IMR-90 (cell line): ENCODE data around the gene C12orf75. TPM values are rescaled to one million over a fixed set of nuclear protein-coding genes. Genes with fewer than 3 reads are reported as not detected.

Experiments
- ATAC-seq: fragments of 200-7000 bp; cut with Tn5 transposase; 2 replicates; pipeline ENCODE4 v1.9.1; 2020; ENCODE audit warnings: low read depth, mild to moderate bottlenecking, moderate library complexity
- BruUV-seq: library from RNA; stranded (reverse); fragments of 400-500 nt; replicated peaks from 2 replicates; lab custom pipeline; 2021; lab: Mats Ljungman, UMichigan
- CTCF ChIA-PET: fragments of 300-600 bp; formaldehyde crosslinking; extraction: SDS; loops from one replicate; lab custom pipeline; 2021; ENCODE audit warnings: antibody characterized with exemption; lab: Yijun Ruan, JAX
- POLR2A ChIA-PET: fragments of 300-600 bp; sonication (Branson Sonifier 250); formaldehyde crosslinking; loops from one replicate; lab custom pipeline; 2022; ENCODE audit warnings: antibody characterized with exemption; ENCODE audit not compliant: unreplicated experiment; lab: Charles Lee
- DNase-seq: peaks from one replicate; pipeline ENCODE4 v3.0.0; 2013
- H2AFZ ChIP-seq: replicated peaks from 2 replicates; pipeline ENCODE3; 2013; ENCODE audit warnings: low read length, mild to moderate bottlenecking; ENCODE audit not compliant: poor library complexity
- H2AK5ac ChIP-seq: 2 replicates; pipeline ENCODE4 v1.6.1; 2013; ENCODE audit warnings: low read depth, low read length, inconsistent platforms
- H2AK9ac ChIP-seq: replicated peaks from 2 replicates; pipeline ENCODE3; 2013; ENCODE audit warnings: mild to moderate bottlenecking, low read depth, low read length, moderate library complexity; ENCODE audit not compliant: poor library complexity
- H2BK120ac ChIP-seq: 2 replicates; pipeline ENCODE4 v1.6.1; 2013; ENCODE audit warnings: low read depth, low read length, inconsistent platforms
- H2BK15ac ChIP-seq: 3 replicates; pipeline ENCODE4 v1.6.1; 2013; ENCODE audit warnings: low read depth, low read length, inconsistent platforms
- H2BK20ac ChIP-seq: 2 replicates; pipeline ENCODE4 v1.6.1; 2013; ENCODE audit warnings: low read depth, mild to moderate bottlenecking, inconsistent platforms, low read length, moderate library complexity
- H2BK5ac ChIP-seq: 2 replicates; pipeline ENCODE4 v1.6.1; 2013; ENCODE audit warnings: mild to moderate bottlenecking, low read depth, low read length, inconsistent platforms; ENCODE audit not compliant: poor library complexity, severe bottlenecking
- H3K14ac ChIP-seq: replicated peaks from 2 replicates; pipeline ENCODE4 v1.6.1; 2013; ENCODE audit warnings: low read depth, low read length, inconsistent platforms
- H3K18ac ChIP-seq: 2 replicates; pipeline ENCODE4 v1.6.1; 2013; ENCODE audit warnings: low read depth, low read length, control low read depth
- H3K23ac ChIP-seq: 2 replicates; pipeline ENCODE4 v1.6.1; 2013; ENCODE audit warnings: low read depth, low read length, inconsistent platforms
- H3K27ac ChIP-seq: 2 replicates; pipeline ENCODE4 v1.5.1; 2013; ENCODE audit warnings: mild to moderate bottlenecking, control low read depth, low read length; ENCODE audit not compliant: insufficient read depth
- H3K27me3 ChIP-seq: 2 replicates; pipeline ENCODE4 v1.6.1; 2013; ENCODE audit warnings: low read length; ENCODE audit not compliant: control insufficient read depth, insufficient read depth
- H3K36me3 ChIP-seq: 2 replicates; pipeline ENCODE4 v1.6.1; 2013; ENCODE audit warnings: low read length, mixed read lengths; ENCODE audit not compliant: control insufficient read depth, insufficient read depth
- H3K4ac ChIP-seq: 2 replicates; pipeline ENCODE4 v1.6.1; 2013; ENCODE audit warnings: low read depth, low read length, inconsistent platforms
- H3K4me1 ChIP-seq: 2 replicates; pipeline ENCODE4 v1.6.1; 2013; ENCODE audit warnings: low read length, mixed read lengths; ENCODE audit not compliant: control insufficient read depth, insufficient read depth
- H3K4me2 ChIP-seq: 2 replicates; pipeline ENCODE4 v1.6.1; 2013; ENCODE audit warnings: low read depth, mild to moderate bottlenecking, control low read depth, low read length, moderate library complexity
- H3K4me3 ChIP-seq: 2 replicates; pipeline ENCODE4 v1.5.1; 2013; ENCODE audit warnings: low read depth, mild to moderate bottlenecking, control low read depth, low read length, moderate library complexity; ENCODE audit not compliant: insufficient read depth
- H3K56ac ChIP-seq: 2 replicates; pipeline ENCODE4 v1.6.1; 2013; ENCODE audit warnings: low read length, inconsistent platforms; ENCODE audit not compliant: insufficient read depth; ENCODE audit errors: extremely low read depth
- H3K79me1 ChIP-seq, 2 experiments: 2 replicates each; pipeline ENCODE4 v1.6.1; 2013; ENCODE audit warnings: low read length in 2 of 2, inconsistent platforms in 1 of 2, low read depth in 1 of 2
- H3K9ac ChIP-seq: 2 replicates; pipeline ENCODE4 v1.6.1; 2013; ENCODE audit warnings: low read depth, low read length, control low read depth
- H3K9me1 ChIP-seq: 2 replicates; pipeline ENCODE4 v1.6.1; 2013; ENCODE audit warnings: low read length, inconsistent platforms; ENCODE audit not compliant: insufficient read depth
- H3K9me3 ChIP-seq: 2 replicates; pipeline ENCODE4 v1.6.1; 2013; ENCODE audit warnings: low read length; ENCODE audit not compliant: control insufficient read depth, insufficient read depth
- H4K20me1 ChIP-seq: 2 replicates; pipeline ENCODE4 v1.6.1; 2013; ENCODE audit warnings: low read length, inconsistent platforms; ENCODE audit not compliant: insufficient read depth
- H4K5ac ChIP-seq: 2 replicates; pipeline ENCODE4 v1.6.1; 2013; ENCODE audit warnings: mild to moderate bottlenecking, low read depth, low read length, control low read depth
- H4K8ac ChIP-seq, 2 experiments: 2 replicates each; pipeline ENCODE4 v1.6.1; 2013; ENCODE audit warnings: low read depth in 2 of 2, low read length in 2 of 2, control low read depth in 1 of 2, inconsistent platforms in 1 of 2
- H4K91ac ChIP-seq: 2 replicates; pipeline ENCODE4 v1.6.1; 2013; ENCODE audit warnings: low read depth, low read length, inconsistent platforms; ENCODE audit not compliant: insufficient read depth
- BHLHE40 ChIP-seq: fragments of 150-350 bp; IDR thresholded peaks from 2 replicates; pipeline ENCODE4 v1.6.1; 2016; ENCODE audit warnings: mild to moderate bottlenecking, low read depth, low read length
- CEBPB ChIP-seq: IDR thresholded peaks from 2 replicates; pipeline ENCODE4 v1.6.1; 2012; ENCODE audit warnings: low read depth, low read length, improper control_type of control experiment
- CHD1 ChIP-seq: IDR thresholded peaks from 2 replicates; pipeline ENCODE4 v1.6.1; 2012; ENCODE audit warnings: low read depth, low read length, improper control_type of control experiment
- MAFK ChIP-seq: IDR thresholded peaks from 2 replicates; pipeline ENCODE4 v1.6.1; 2012; ENCODE audit warnings: low read depth, low read length, improper control_type of control experiment
- MAZ ChIP-seq: IDR thresholded peaks from 2 replicates; pipeline ENCODE4 v1.6.1; 2012; ENCODE audit warnings: low read depth, mild to moderate bottlenecking, low read length, improper control_type of control experiment, moderate library complexity, borderline replicate concordance
- MXI1 ChIP-seq: IDR thresholded peaks from 2 replicates; pipeline ENCODE4 v1.6.1; 2012; ENCODE audit warnings: low read depth, mild to moderate bottlenecking, low read length, moderate library complexity, borderline replicate concordance
- NFE2L2 ChIP-seq: fragments of 150-350 bp; IDR thresholded peaks from 2 replicates; pipeline ENCODE4 v1.6.1; 2016; ENCODE audit warnings: low read depth, mild to moderate bottlenecking, low read length
- POLR2A ChIP-seq: IDR thresholded peaks from 2 replicates; pipeline ENCODE4 v1.6.1; 2012; ENCODE audit warnings: mild to moderate bottlenecking, low read depth, low read length
- RAD21 ChIP-seq: IDR thresholded peaks from 2 replicates; pipeline ENCODE4 v1.6.1; 2012; ENCODE audit warnings: low read length, improper control_type of control experiment
- RCOR1 ChIP-seq: IDR thresholded peaks from 2 replicates; pipeline ENCODE4 v1.6.1; 2012; ENCODE audit warnings: mild to moderate bottlenecking, low read length, improper control_type of control experiment; ENCODE audit not compliant: insufficient replicate concordance
- RFX5 ChIP-seq: IDR thresholded peaks from 2 replicates; pipeline ENCODE4 v1.8.0; 2012; ENCODE audit warnings: low read depth, mild to moderate bottlenecking, low read length, moderate library complexity
- SMC3 ChIP-seq: fragments of 150-350 bp; IDR thresholded peaks from 2 replicates; pipeline ENCODE4 v1.6.1; 2016; ENCODE audit warnings: low read depth, mild to moderate bottlenecking, antibody characterized with exemption, low read length, moderate library complexity
- WGBS, 2 experiments: methylation state at CpG; one replicate each; pipeline versions ENCODE4 v1.1.5 to v1.1.7; 2013; ENCODE audit warnings: missing lambda C conversion rate in 2 of 2; ENCODE audit not compliant: insufficient read length in 1 of 2; ENCODE audit errors: extremely low coverage in 2 of 2; 5-methylcytosine and 5-hydroxymethylcytosine counted together
- dilution Hi-C: fragments of 300-500 bp; cut with HindIII; formaldehyde crosslinking; loops from one replicate; pipeline ENCODE4 v1.14.3; 2018; ENCODE audit warnings: low sequenced_read_pairs; ENCODE audit not compliant: unreplicated experiment
- in situ Hi-C: fragments of 300-500 bp; cut with MboI; formaldehyde crosslinking; loops from 3 replicates; pipeline ENCODE4 v1.14.3; 2019; ENCODE audit warnings: low sequenced_read_pairs, inconsistent platforms, mixed read lengths
- intact Hi-C: fragments of 100-400 bp; cut with micrococcal nuclease; formaldehyde crosslinking; loops from 2 replicates; pipeline ENCODE4 v1.10.0; 2022
- polyA plus RNA-seq, 3 experiments: library from polyadenylated mRNA; depleted of rRNA; stranded (reverse); fragments of >200 nt; gene quantifications; 2 replicates each; pipeline ENCODE4 v1.2.3, GENCODE V29; 2012; ENCODE audit warnings: low replicate concordance in 1 of 3
- total RNA-seq: library from RNA; depleted of rRNA; stranded (reverse); fragments of >200 nt; gene quantifications from 2 replicates; pipeline ENCODE4 v1.2.3, GENCODE V29; 2012
- TF ChIP-seq, protein P1 (sequence below): fragments of 150-350 bp; IDR thresholded peaks from 2 replicates; pipeline ENCODE4 v1.6.1; 2016; ENCODE audit warnings: low read depth, mild to moderate bottlenecking, low read length, moderate library complexity, borderline replicate concordance
- TF ChIP-seq, protein P2 (sequence below): conservative IDR thresholded peaks from 2 replicates; pipeline ENCODE4 v1.5.1; 2012; ENCODE audit warnings: mild to moderate bottlenecking, low read depth, low read length, improper control_type of control experiment
- TF ChIP-seq, protein P3 (sequence below): fragments of 150-350 bp; IDR thresholded peaks from 2 replicates; pipeline ENCODE4 v1.6.1; 2017; ENCODE audit warnings: mild to moderate bottlenecking, antibody characterized with exemption, low read length, low read depth

C12orf75 gene
- total and polyA plus RNA-seq, 2 of the 4 experiments (the other 2 are of a cell fraction), result 145 to 278 TPM

DNA sequence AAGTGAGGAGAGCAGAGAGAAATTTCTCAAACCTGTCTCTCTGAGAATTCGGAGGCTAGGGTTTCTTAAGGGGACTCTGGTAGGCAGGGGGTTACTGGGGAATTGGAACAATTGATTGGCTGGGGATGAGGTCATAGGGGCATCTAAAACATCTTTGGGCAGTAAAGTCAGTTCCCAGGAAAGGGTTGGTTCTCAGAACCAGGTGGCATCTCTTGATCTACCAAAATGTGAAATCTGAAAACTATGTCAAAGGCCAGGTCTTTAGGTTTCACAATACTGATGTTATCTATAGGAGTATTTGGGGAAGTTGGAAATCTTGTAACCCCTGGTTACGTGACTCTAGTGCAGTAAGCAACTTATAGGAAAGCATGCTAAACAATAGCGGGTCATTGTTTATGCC, 6.9 kb downstream of the C12orf75 start:
- Histone ChIP-seq H2BK20ac (0 out of 2 replicates have a peak overlapping the region, but pooled peaks have one; percentile 50), H4K91ac (peak overlapping the region; percentile 22; the same call in 1 of the 2 replicates), H3K23ac (no peak overlapping the region), H4K5ac (peak overlapping the region; percentile 25; the same call in 1 of the 2 replicates), H3K27me3 (no peaks in the 10 kb centered on the region), H3K4me2 (peak overlapping the region; percentile 16; the same call in 1 of the 2 replicates), H3K9ac (no peak overlapping the region), H3K4me1 (peaks cover 25% of the 10 kb centered on the region), H2AFZ (no peak overlapping the region), H2BK15ac (no peak overlapping the region), H3K14ac (peak overlapping the region; percentile 25; the same call in 1 of the 2 replicates), H3K36me3 (peaks cover 6% of the 10 kb centered on the region), H3K4me3 (no peak overlapping the region), H3K9me3 (peaks cover 5% of the 10 kb centered on the region), H4K8ac (peak overlapping the region in 1 of 2 experiments; percentile 59; a peak in 2 of 4 replicates), H4K20me1 (peaks cover 53% of the 10 kb centered on the region), H3K18ac (peak overlapping the region; percentile 39; the same call in 1 of the 2 replicates), H2BK120ac (peak overlapping the region; percentile 20), H3K9me1 (peaks cover 20% of the 10 kb centered on the region), H2AK5ac (peak overlapping the region; percentile 8; the same call in 1 of the 2 replicates), H2BK5ac (peak overlapping the region; percentile 49), H3K56ac (no peak overlapping the region), H3K79me1 (peaks cover 19 to 40% of the 10 kb centered on the region in 2 experiments; a peak in 3 of 4 replicates), H2AK9ac (peak overlapping the region; percentile 53), H3K4ac (peak overlapping the region; percentile 24; the same call in 1 of the 2 replicates), H3K27ac (peak overlapping the region; percentile 55; the same call in 1 of the 2 replicates)
- no peak for ATAC-seq
- dilution Hi-C loops, result no loop called here
- WGBS, 2 experiments, result no CpG with 5 or more reads among the region's 3 CpGs
- ChIA-PET CTCF (no interaction called here), POLR2A (no interaction called here)
- DNase-seq, result no peak
- TF ChIP-seq, protein P1, sequence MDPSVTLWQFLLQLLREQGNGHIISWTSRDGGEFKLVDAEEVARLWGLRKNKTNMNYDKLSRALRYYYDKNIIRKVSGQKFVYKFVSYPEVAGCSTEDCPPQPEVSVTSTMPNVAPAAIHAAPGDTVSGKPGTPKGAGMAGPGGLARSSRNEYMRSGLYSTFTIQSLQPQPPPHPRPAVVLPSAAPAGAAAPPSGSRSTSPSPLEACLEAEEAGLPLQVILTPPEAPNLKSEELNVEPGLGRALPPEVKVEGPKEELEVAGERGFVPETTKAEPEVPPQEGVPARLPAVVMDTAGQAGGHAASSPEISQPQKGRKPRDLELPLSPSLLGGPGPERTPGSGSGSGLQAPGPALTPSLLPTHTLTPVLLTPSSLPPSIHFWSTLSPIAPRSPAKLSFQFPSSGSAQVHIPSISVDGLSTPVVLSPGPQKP, result no peak
- TF ChIP-seq BHLHE40 (no peak), NFE2L2 (no peak), MXI1 (no peak), POLR2A (no peak), RAD21 (no peak), RCOR1 (no peak), CEBPB (no peak), MAFK (no peak), RFX5 (no peak), SMC3 (no peak), CHD1 (no peak), MAZ (no peak)
- TF ChIP-seq, protein P2, sequence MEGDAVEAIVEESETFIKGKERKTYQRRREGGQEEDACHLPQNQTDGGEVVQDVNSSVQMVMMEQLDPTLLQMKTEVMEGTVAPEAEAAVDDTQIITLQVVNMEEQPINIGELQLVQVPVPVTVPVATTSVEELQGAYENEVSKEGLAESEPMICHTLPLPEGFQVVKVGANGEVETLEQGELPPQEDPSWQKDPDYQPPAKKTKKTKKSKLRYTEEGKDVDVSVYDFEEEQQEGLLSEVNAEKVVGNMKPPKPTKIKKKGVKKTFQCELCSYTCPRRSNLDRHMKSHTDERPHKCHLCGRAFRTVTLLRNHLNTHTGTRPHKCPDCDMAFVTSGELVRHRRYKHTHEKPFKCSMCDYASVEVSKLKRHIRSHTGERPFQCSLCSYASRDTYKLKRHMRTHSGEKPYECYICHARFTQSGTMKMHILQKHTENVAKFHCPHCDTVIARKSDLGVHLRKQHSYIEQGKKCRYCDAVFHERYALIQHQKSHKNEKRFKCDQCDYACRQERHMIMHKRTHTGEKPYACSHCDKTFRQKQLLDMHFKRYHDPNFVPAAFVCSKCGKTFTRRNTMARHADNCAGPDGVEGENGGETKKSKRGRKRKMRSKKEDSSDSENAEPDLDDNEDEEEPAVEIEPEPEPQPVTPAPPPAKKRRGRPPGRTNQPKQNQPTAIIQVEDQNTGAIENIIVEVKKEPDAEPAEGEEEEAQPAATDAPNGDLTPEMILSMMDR, result no peak
- TF ChIP-seq, protein P3, sequence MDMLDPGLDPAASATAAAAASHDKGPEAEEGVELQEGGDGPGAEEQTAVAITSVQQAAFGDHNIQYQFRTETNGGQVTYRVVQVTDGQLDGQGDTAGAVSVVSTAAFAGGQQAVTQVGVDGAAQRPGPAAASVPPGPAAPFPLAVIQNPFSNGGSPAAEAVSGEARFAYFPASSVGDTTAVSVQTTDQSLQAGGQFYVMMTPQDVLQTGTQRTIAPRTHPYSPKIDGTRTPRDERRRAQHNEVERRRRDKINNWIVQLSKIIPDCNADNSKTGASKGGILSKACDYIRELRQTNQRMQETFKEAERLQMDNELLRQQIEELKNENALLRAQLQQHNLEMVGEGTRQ, result no peak
- BruUV-seq, result no TSS peak
- intact Hi-C loops, result no loop called here
- in situ Hi-C loops, result no loop called here
